WTC11 (cell line): ENCODE data around the gene TLE5.

Experiments used
- ATF1 ChIP-seq: sonication (generic); formaldehyde crosslinking; IDR thresholded peaks from 2 replicates; pipeline ENCODE4 v1.8.1; 2023; ENCODE audit warnings: mild to moderate bottlenecking, moderate library complexity, missing genetic modification reagents
- CBFB ChIP-seq: sonication (generic); formaldehyde crosslinking; IDR thresholded peaks from 2 replicates; pipeline ENCODE4 v1.8.1; 2022; ENCODE audit warnings: mild to moderate bottlenecking, low read depth, missing genetic modification reagents
- ESRRA ChIP-seq: sonication (generic); formaldehyde crosslinking; IDR thresholded peaks from 2 replicates; pipeline ENCODE4 v1.8.1; 2022; ENCODE audit warnings: mild to moderate bottlenecking, missing genetic modification reagents, borderline replicate concordance
- ETV6 ChIP-seq: sonication (generic); formaldehyde crosslinking; IDR thresholded peaks from 2 replicates; pipeline ENCODE4 v1.8.1; 2022; ENCODE audit warnings: mild to moderate bottlenecking, missing genetic modification reagents
- ZNF121 ChIP-seq: sonication (generic); formaldehyde crosslinking; IDR thresholded peaks from 2 replicates; pipeline ENCODE4 v1.8.0; 2023; ENCODE audit warnings: missing genetic modification reagents
- ZNF263 ChIP-seq: sonication (generic); formaldehyde crosslinking; IDR thresholded peaks from 2 replicates; pipeline ENCODE4 v1.8.1; 2022; ENCODE audit warnings: low read depth, mild to moderate bottlenecking, moderate library complexity, missing genetic modification reagents
- TF ChIP-seq, protein P1 (sequence below): fragments of 200-600 bp; IDR thresholded peaks from 2 replicates; pipeline ENCODE4 v1.8.0; 2022; ENCODE audit warnings: antibody characterized with exemption

DNA sequence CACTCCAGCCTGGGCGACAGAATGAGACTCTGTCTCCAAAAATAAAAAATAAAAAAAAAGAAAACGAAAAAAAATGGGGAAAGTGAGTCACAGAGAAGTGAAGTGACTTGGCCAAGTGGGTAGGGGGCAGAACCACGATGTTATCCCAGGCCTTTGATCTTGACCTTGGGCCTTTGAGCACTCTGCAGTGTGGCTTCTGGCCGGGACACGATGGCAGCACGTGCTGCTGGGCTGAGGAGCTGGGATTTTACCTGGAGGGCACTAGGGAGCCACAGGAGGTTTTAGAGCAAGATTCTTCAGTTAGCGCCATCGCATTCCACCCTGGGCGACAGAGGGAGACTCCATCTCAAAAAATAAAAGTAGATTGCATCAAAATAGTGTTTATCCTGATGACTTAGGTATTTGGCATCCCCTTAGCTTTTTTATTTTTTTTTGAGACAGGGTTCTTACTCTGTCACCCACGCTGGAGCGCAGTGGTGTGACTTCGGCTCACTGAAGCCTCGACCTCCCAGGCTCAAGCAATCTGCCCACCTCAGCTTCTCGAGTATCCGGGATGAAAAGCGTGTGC is 4.3 kb upstream of the TLE5 start:
- TF ChIP-seq, protein P1, sequence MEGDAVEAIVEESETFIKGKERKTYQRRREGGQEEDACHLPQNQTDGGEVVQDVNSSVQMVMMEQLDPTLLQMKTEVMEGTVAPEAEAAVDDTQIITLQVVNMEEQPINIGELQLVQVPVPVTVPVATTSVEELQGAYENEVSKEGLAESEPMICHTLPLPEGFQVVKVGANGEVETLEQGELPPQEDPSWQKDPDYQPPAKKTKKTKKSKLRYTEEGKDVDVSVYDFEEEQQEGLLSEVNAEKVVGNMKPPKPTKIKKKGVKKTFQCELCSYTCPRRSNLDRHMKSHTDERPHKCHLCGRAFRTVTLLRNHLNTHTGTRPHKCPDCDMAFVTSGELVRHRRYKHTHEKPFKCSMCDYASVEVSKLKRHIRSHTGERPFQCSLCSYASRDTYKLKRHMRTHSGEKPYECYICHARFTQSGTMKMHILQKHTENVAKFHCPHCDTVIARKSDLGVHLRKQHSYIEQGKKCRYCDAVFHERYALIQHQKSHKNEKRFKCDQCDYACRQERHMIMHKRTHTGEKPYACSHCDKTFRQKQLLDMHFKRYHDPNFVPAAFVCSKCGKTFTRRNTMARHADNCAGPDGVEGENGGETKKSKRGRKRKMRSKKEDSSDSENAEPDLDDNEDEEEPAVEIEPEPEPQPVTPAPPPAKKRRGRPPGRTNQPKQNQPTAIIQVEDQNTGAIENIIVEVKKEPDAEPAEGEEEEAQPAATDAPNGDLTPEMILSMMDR = no peak
- no peak for TF ChIP-seq CBFB
- no peak for TF ChIP-seq ZNF263 (CRISPR knock-in tag)
- no peak for TF ChIP-seq ZNF121
- TF ChIP-seq ESRRA (CRISPR knock-in tag) = no peak
- TF ChIP-seq ATF1 (CRISPR knock-in tag) = no peak
- TF ChIP-seq ETV6 (CRISPR knock-in tag) = no peak
